Measurements from ENCODE around the gene SHROOM1.

DNA sequence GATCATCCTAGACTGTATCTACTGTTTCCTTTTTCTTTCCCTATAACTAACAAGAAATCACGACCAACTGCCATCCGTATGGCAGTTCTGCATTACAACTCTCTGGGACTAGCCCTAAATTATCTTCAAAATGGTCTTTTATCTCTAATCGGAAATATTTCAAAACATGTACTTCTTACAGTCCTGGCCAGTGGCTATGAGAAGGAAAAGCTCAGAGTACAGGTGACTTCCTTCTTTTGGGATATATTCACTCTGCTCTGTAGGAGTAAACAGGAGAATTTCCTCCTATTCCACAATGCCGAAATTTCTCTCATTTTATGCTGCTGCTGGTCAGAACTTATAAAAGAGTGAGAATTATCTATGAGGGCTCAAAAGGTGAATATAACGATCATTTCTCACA lies 51.6 kb downstream of the SHROOM1 start:
- TF ChIP-seq, protein P1, sequence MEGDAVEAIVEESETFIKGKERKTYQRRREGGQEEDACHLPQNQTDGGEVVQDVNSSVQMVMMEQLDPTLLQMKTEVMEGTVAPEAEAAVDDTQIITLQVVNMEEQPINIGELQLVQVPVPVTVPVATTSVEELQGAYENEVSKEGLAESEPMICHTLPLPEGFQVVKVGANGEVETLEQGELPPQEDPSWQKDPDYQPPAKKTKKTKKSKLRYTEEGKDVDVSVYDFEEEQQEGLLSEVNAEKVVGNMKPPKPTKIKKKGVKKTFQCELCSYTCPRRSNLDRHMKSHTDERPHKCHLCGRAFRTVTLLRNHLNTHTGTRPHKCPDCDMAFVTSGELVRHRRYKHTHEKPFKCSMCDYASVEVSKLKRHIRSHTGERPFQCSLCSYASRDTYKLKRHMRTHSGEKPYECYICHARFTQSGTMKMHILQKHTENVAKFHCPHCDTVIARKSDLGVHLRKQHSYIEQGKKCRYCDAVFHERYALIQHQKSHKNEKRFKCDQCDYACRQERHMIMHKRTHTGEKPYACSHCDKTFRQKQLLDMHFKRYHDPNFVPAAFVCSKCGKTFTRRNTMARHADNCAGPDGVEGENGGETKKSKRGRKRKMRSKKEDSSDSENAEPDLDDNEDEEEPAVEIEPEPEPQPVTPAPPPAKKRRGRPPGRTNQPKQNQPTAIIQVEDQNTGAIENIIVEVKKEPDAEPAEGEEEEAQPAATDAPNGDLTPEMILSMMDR (conservative IDR thresholded peaks at IDR 0.05; ENCODE audit: low read length), result no peak
- TF ChIP-seq EZH2phosphoT487 (IDR thresholded peaks at IDR 0.05; ENCODE audit: borderline replicate concordance), result no peak

All from Loucy (cell line).